HG02571 (cell line): Measurements from ENCODE around the gene MEIS2.

Experiments used
- ATAC-seq: cut with Tn5 transposase; IDR thresholded peaks from one replicate; pipeline ENCODE4 v1.9.1; 2021; ENCODE audit warnings: mild to moderate bottlenecking, moderate library complexity; ENCODE audit not compliant: unreplicated experiment

The MEIS2 gene

GRCh38 chr15:37112971-37113670 lies 12.8 kb upstream of the MEIS2 start:
- ATAC-seq, result no peak

GRCh38 chr15:37112171-37112570 lies 11.8 kb upstream of the MEIS2 start:
- no peak for ATAC-seq

- no peak for ATAC-seq
Measured at GRCh38 chr15:37111427-37111717, 11.0 kb upstream of the MEIS2 start.

- ATAC-seq, result no peak
Measured at GRCh38 chr15:37109872-37110572, 9.7 kb upstream of the MEIS2 start.

GRCh38 chr15:37109168-37109871 lies 9.0 kb upstream of the MEIS2 start:
- no peak for ATAC-seq

- no peak for ATAC-seq
Measured at GRCh38 chr15:37108381-37109167, 8.2 kb upstream of the MEIS2 start.

- no peak for ATAC-seq
Measured at GRCh38 chr15:37107744-37108380, 7.5 kb upstream of the MEIS2 start.

GRCh38 chr15:37107071-37107743 lies 6.9 kb upstream of the MEIS2 start:
- ATAC-seq, result no peak

GRCh38 chr15:37106490-37107001 lies 6.2 kb upstream of the MEIS2 start:
- no peak for ATAC-seq

GRCh38 chr15:37105889-37106288 lies 5.5 kb upstream of the MEIS2 start:
- no peak for ATAC-seq

GRCh38 chr15:37105029-37105428 lies 4.7 kb upstream of the MEIS2 start:
- ATAC-seq, result no peak

GRCh38 chr15:37104424-37104981 lies 4.2 kb upstream of the MEIS2 start:
- ATAC-seq, result no peak

- ATAC-seq, result no peak
Measured at GRCh38 chr15:37103475-37104423, 3.4 kb upstream of the MEIS2 start.

GRCh38 chr15:37103163-37103435 lies 2.8 kb upstream of the MEIS2 start:
- no peak for ATAC-seq

- ATAC-seq, result no peak
Measured at GRCh38 chr15:37102305-37103162, 2.2 kb upstream of the MEIS2 start.

GRCh38 chr15:37101980-37102304 lies 1.6 kb upstream of the MEIS2 start:
- no peak for ATAC-seq

GRCh38 chr15:37100966-37101215 lies 542 bp upstream of the MEIS2 start:
- peak; percentile 5 for ATAC-seq

- ATAC-seq, result no peak
Measured at GRCh38 chr15:37099319-37100108, 835 bp downstream of the MEIS2 start.
